Mesenchymal stem cell (in vitro differentiated cells and primary cell): Measurements from ENCODE around the gene RHBDF1.

ENCODE experiments used
- DNase-seq: peaks from one replicate; pipeline ENCODE4 v3.0.0-alpha.2; 2013
- H2AFZ ChIP-seq: one replicate; pipeline ENCODE4 v1.6.1; 2013; ENCODE audit warnings: low read depth, mild to moderate bottlenecking, control low read depth, inconsistent platforms, low read length, moderate library complexity
- H2AK5ac ChIP-seq: 2 replicates; pipeline ENCODE4 v1.6.1; 2013; ENCODE audit warnings: low read length, moderate library complexity, mild to moderate bottlenecking, inconsistent platforms; ENCODE audit not compliant: severe bottlenecking
- H2BK120ac ChIP-seq: one replicate; pipeline ENCODE4 v1.6.1; 2013; ENCODE audit warnings: low read depth, mild to moderate bottlenecking, inconsistent platforms, low read length, moderate library complexity
- H2BK12ac ChIP-seq, 2 experiments: one replicate each; pipeline ENCODE4 v1.6.1; 2013; ENCODE audit warnings: inconsistent platforms in 2 of 2, low read length in 2 of 2, mild to moderate bottlenecking in 2 of 2, moderate library complexity in 2 of 2, control low read depth in 1 of 2
- H2BK15ac ChIP-seq: one replicate; pipeline ENCODE4 v1.6.1; 2013; ENCODE audit warnings: mild to moderate bottlenecking, low read depth, inconsistent platforms; ENCODE audit not compliant: poor library complexity, severe bottlenecking
- H2BK5ac ChIP-seq: 2 replicates; pipeline ENCODE4 v1.6.1; 2013; ENCODE audit warnings: low read depth, mild to moderate bottlenecking, low read length, control low read depth, inconsistent platforms; ENCODE audit not compliant: poor library complexity, severe bottlenecking
- H3K14ac ChIP-seq, 2 experiments: one replicate each; pipeline ENCODE4 v1.6.1; 2013; ENCODE audit warnings: inconsistent platforms in 2 of 2, low read length in 2 of 2, control low read depth in 1 of 2, mild to moderate bottlenecking in 1 of 2, moderate library complexity in 1 of 2
- H3K18ac ChIP-seq, 2 experiments: one replicate each; pipeline ENCODE4 v1.6.1; 2013; ENCODE audit warnings: inconsistent platforms in 2 of 2, low read length in 2 of 2, control low read depth in 1 of 2, low read depth in 1 of 2, mild to moderate bottlenecking in 1 of 2
- H3K23ac ChIP-seq, 2 experiments: one replicate each; pipeline ENCODE4 v1.6.1; 2013; ENCODE audit warnings: inconsistent platforms in 2 of 2, low read length in 2 of 2, mild to moderate bottlenecking in 2 of 2, moderate library complexity in 2 of 2, control low read depth in 1 of 2
- H3K27ac ChIP-seq: 2 replicates; pipeline ENCODE4 v1.5.1; 2013; ENCODE audit warnings: mild to moderate bottlenecking, moderate library complexity, low read length, control low read depth, inconsistent platforms; ENCODE audit not compliant: poor library complexity, severe bottlenecking
- H3K27me3 ChIP-seq, 2 experiments: 2 replicates each; pipeline versions ENCODE4 v1.6.1 to v1.7.0; 2013; ENCODE audit warnings: low read length in 2 of 2, mild to moderate bottlenecking in 2 of 2, moderate library complexity in 2 of 2, control low read depth in 1 of 2, inconsistent platforms in 1 of 2; ENCODE audit not compliant: control insufficient read depth in 1 of 2, insufficient read depth in 1 of 2
- H3K36me3 ChIP-seq, 2 experiments: 2 replicates each; pipeline versions ENCODE4 v1.6.1 to v1.7.0; 2013; ENCODE audit warnings: low read length in 2 of 2, control low read depth in 1 of 2, inconsistent platforms in 1 of 2, low read depth in 1 of 2, mild to moderate bottlenecking in 1 of 2; ENCODE audit not compliant: insufficient read depth in 2 of 2, control insufficient read depth in 1 of 2
- H3K4ac ChIP-seq, 2 experiments: one replicate each; pipeline ENCODE4 v1.6.1; 2013; ENCODE audit warnings: inconsistent platforms in 2 of 2, low read length in 2 of 2, mild to moderate bottlenecking in 2 of 2, moderate library complexity in 2 of 2, control low read depth in 1 of 2, low read depth in 1 of 2
- H3K4me1 ChIP-seq: 2 replicates; pipeline ENCODE4 v1.6.1; 2013; ENCODE audit warnings: low read depth, low read length, control low read depth; ENCODE audit not compliant: control insufficient read depth, insufficient read depth
- H3K4me2 ChIP-seq: 2 replicates; pipeline ENCODE4 v1.6.1; 2013; ENCODE audit warnings: low read length, mild to moderate bottlenecking, inconsistent platforms; ENCODE audit not compliant: poor library complexity, severe bottlenecking
- H3K4me3 ChIP-seq, 2 experiments: 2 replicates each; pipeline versions ENCODE4 v1.5.1 to v1.7.0; 2013; ENCODE audit warnings: low read length in 2 of 2, mild to moderate bottlenecking in 2 of 2, control low read depth in 1 of 2, low read depth in 1 of 2; ENCODE audit not compliant: insufficient read depth in 1 of 2
- H3K79me1 ChIP-seq: replicated peaks from 2 replicates; pipeline ENCODE4 v1.6.1; 2013; ENCODE audit warnings: mild to moderate bottlenecking, control low read depth, low read length, inconsistent platforms; ENCODE audit not compliant: poor library complexity, severe bottlenecking
- H3K9ac ChIP-seq: 2 replicates; pipeline ENCODE4 v1.7.0; 2013; ENCODE audit warnings: mild to moderate bottlenecking, low read length, moderate library complexity
- H3K9me3 ChIP-seq: 2 replicates; pipeline ENCODE4 v1.7.0; 2013; ENCODE audit warnings: mild to moderate bottlenecking, low read length; ENCODE audit not compliant: control insufficient read depth
- H4K8ac ChIP-seq: one replicate; pipeline ENCODE4 v1.6.1; 2013; ENCODE audit warnings: inconsistent platforms, mild to moderate bottlenecking, low read length, moderate library complexity
- H4K91ac ChIP-seq: one replicate; pipeline ENCODE4 v1.6.1; 2013; ENCODE audit warnings: mild to moderate bottlenecking, low read length, inconsistent platforms
- WGBS: methylation state at CpG from one replicate; pipeline ENCODE4 v1.1.7; 2013; ENCODE audit warnings: mixed read lengths; 5-methylcytosine and 5-hydroxymethylcytosine counted together

The RHBDF1 gene

GRCh38 chr16:67884-68789, 4.3 kb downstream of the RHBDF1 start:
- H3K79me1 ChIP-seq: peaks cover 37% of the 10 kb centered on the region
- peak overlapping the region; percentile 37 for H2BK120ac ChIP-seq
- peak overlapping the region; percentile 50 to 69 for H3K4ac ChIP-seq
- no peaks in the 10 kb centered on the region for H3K9me3 ChIP-seq
- H2BK5ac ChIP-seq: peak overlapping the region; percentile 36
- 65% methylated on average over 26 of the region's 27 CpGs for WGBS
- H3K23ac ChIP-seq: peak overlapping the region in 1 of 2 experiments; percentile 30
- peak overlapping the region in 1 of 2 experiments; percentile 76 for H3K14ac ChIP-seq
- no peak overlapping the region for H3K27ac ChIP-seq
- peak overlapping the region; percentile 64 for H4K8ac ChIP-seq
- H2BK12ac ChIP-seq: peak overlapping the region; percentile 29 to 75
- H2AK5ac ChIP-seq: peak overlapping the region; percentile 26
- H3K18ac ChIP-seq: peak overlapping the region; percentile 66 to 88
- peaks cover 24 to 67% of the 10 kb centered on the region in 2 experiments for H3K36me3 ChIP-seq
- no peak overlapping the region for H2BK15ac ChIP-seq
- peak overlapping the region; percentile 95 for H4K91ac ChIP-seq
- no peak overlapping the region for H3K4me2 ChIP-seq
- H3K27me3 ChIP-seq: no peaks in the 10 kb centered on the region
- H3K9ac ChIP-seq: peak overlapping the region; percentile 92
- H3K4me3 ChIP-seq: peak overlapping the region in 1 of 2 experiments; percentile 47
- peaks cover 71% of the 10 kb centered on the region for H3K4me1 ChIP-seq
- no peak overlapping the region for H2AFZ ChIP-seq
- peak; percentile 83 for DNase-seq

- Histone ChIP-seq H2BK120ac (no peak overlapping the region), H3K27me3 (no peaks in the 10 kb centered on the region), H3K4me2 (no peak overlapping the region), H3K4me3 (peak overlapping the region in 1 of 2 experiments; percentile 23), H3K4ac (peak overlapping the region; percentile 9 to 22), H2AFZ (no peak overlapping the region), H3K36me3 (peaks cover 33 to 75% of the 10 kb centered on the region in 2 experiments), H3K14ac (peak overlapping the region in 1 of 2 experiments; percentile 80), H4K8ac (peak overlapping the region; percentile 4), H2BK12ac (peak overlapping the region; percentile 29 to 75), H3K27ac (no peak overlapping the region), H3K9ac (peak overlapping the region; percentile 92), H2BK5ac (no peak overlapping the region), H4K91ac (peak overlapping the region; percentile 5), H2AK5ac (peak overlapping the region; percentile 20), H3K9me3 (no peaks in the 10 kb centered on the region), H3K23ac (peak overlapping the region in 1 of 2 experiments; percentile 23), H3K18ac (peak overlapping the region in 1 of 2 experiments; percentile 88), H2BK15ac (peak overlapping the region; percentile 6), H3K79me1 (peaks cover 35% of the 10 kb centered on the region), H3K4me1 (peaks cover 65% of the 10 kb centered on the region)
- no peak for DNase-seq
- 93% methylated on average over 10 of the region's 10 CpGs for WGBS
These were observed 5.1 kb downstream of the RHBDF1 start for GRCh38 chr16:67183-67791.

GRCh38 chr16:66309-67182, 5.9 kb downstream of the RHBDF1 start:
- Histone ChIP-seq H3K9ac (peak overlapping the region; percentile 92), H2BK12ac (peak overlapping the region in 1 of 2 experiments; percentile 55), H2AFZ (no peak overlapping the region), H4K8ac (no peak overlapping the region), H3K4me3 (no peak overlapping the region), H2BK5ac (no peak overlapping the region), H3K18ac (peak overlapping the region; percentile 37 to 48), H4K91ac (peak overlapping the region; percentile 67), H3K9me3 (no peaks in the 10 kb centered on the region), H2AK5ac (peak overlapping the region; percentile 38), H2BK15ac (peak overlapping the region; percentile 15), H3K27me3 (no peaks in the 10 kb centered on the region), H3K4ac (peak overlapping the region in 1 of 2 experiments; percentile 37), H3K79me1 (peaks cover 38% of the 10 kb centered on the region), H3K27ac (no peak overlapping the region), H3K14ac (peak overlapping the region in 1 of 2 experiments; percentile 80), H3K4me2 (no peak overlapping the region), H2BK120ac (no peak overlapping the region), H3K4me1 (peaks cover 65% of the 10 kb centered on the region), H3K36me3 (peaks cover 40 to 83% of the 10 kb centered on the region in 2 experiments), H3K23ac (peak overlapping the region in 1 of 2 experiments; percentile 66)
- 88% methylated on average over 13 of the region's 13 CpGs for WGBS
- DNase-seq: no peak
